H1 (cell line): ENCODE results near the gene TBC1D22A. TPM values are rescaled to one million over a fixed set of nuclear protein-coding genes. Genes with fewer than 3 reads are reported as not detected.

Source experiments
- JUN ChIP-seq: IDR thresholded peaks from 2 replicates; pipeline ENCODE4 v1.6.1; 2011; ENCODE audit warnings: low read depth, mild to moderate bottlenecking, improper control_type of control experiment, low read length
- TAF7 ChIP-seq: optimal IDR thresholded peaks from 2 replicates; pipeline ENCODE3; 2011; ENCODE audit warnings: low read depth, mild to moderate bottlenecking, inconsistent platforms, low read length, moderate library complexity, borderline replicate concordance
- polyA plus RNA-seq, 7 experiments: library from polyadenylated mRNA; depleted of rRNA in 3 of 7; stranded (reverse) in 5 of 7; unstranded in 2 of 7; fragments of >200 nt in 5 of 7; fragments of 200-250 nt in 2 of 7; gene quantifications; 1 replicate in 5 of 7; 2 replicates in 1 of 7; 4 replicates in 1 of 7; pipeline versions ENCODE4 v1.2.1 to v1.2.3, GENCODE V29; 2011 to 2013; ENCODE audit warnings: missing spikeins in 2 of 7, mixed read lengths in 2 of 7
- total RNA-seq: library from RNA; stranded (reverse); fragmentation: NEBNext Ultra II Directional; extraction: Animal tissue kit (Norgen Biotek cat#: 25700); gene quantifications from 2 replicates; pipeline ENCODE4 v1.2.1, GENCODE V29; 2021
- TF ChIP-seq, protein P1 (sequence below): fragments of 300-600 bp; sonication (generic); IDR thresholded peaks from 2 replicates; pipeline ENCODE4 v1.7.1; 2012; ENCODE audit warnings: low read length, moderate library complexity, mild to moderate bottlenecking, inconsistent platforms; ENCODE audit not compliant: insufficient replicate concordance
- TF ChIP-seq, protein P2 (sequence below), 3 experiments: IDR thresholded peaks; 1 replicate in 2 of 3; 2 replicates in 1 of 3; pipeline versions ENCODE4 v1.5.1 to v1.6.1; 2011; ENCODE audit warnings: low read length in 3 of 3, mild to moderate bottlenecking in 3 of 3, inconsistent platforms in 2 of 3, low read depth in 1 of 3, moderate library complexity in 1 of 3; ENCODE audit not compliant: insufficient read depth in 1 of 3; ENCODE audit errors: control extremely low read depth in 1 of 3

TBC1D22A gene
- total and polyA plus RNA-seq, 2 of the 8 experiments (the other 6 are each of a cell fraction or from before 2014, with no cell fraction given), result 11.9 to 18.4 TPM

DNA sequence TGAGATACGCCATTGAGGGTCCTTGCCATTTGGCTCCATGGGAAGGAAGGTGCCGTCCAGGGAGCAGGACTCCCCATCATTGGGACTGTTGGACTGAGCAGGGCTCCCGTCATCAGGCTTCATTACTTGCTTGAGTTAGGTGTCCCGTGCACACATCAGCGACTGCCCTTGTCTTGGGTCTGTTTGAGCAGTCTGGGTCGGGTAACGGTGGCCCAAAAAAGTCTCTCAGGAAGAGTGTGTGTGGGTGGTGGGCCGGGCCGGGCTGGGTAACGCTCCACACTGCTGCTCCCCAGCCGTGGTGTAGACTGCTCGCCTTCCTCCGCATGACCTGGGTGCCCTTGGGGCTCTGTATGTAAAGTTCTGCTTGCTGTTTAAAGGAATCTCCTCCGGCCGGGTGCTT is 293.5 kb downstream of the TBC1D22A start (continued):
- TF ChIP-seq, protein P1, sequence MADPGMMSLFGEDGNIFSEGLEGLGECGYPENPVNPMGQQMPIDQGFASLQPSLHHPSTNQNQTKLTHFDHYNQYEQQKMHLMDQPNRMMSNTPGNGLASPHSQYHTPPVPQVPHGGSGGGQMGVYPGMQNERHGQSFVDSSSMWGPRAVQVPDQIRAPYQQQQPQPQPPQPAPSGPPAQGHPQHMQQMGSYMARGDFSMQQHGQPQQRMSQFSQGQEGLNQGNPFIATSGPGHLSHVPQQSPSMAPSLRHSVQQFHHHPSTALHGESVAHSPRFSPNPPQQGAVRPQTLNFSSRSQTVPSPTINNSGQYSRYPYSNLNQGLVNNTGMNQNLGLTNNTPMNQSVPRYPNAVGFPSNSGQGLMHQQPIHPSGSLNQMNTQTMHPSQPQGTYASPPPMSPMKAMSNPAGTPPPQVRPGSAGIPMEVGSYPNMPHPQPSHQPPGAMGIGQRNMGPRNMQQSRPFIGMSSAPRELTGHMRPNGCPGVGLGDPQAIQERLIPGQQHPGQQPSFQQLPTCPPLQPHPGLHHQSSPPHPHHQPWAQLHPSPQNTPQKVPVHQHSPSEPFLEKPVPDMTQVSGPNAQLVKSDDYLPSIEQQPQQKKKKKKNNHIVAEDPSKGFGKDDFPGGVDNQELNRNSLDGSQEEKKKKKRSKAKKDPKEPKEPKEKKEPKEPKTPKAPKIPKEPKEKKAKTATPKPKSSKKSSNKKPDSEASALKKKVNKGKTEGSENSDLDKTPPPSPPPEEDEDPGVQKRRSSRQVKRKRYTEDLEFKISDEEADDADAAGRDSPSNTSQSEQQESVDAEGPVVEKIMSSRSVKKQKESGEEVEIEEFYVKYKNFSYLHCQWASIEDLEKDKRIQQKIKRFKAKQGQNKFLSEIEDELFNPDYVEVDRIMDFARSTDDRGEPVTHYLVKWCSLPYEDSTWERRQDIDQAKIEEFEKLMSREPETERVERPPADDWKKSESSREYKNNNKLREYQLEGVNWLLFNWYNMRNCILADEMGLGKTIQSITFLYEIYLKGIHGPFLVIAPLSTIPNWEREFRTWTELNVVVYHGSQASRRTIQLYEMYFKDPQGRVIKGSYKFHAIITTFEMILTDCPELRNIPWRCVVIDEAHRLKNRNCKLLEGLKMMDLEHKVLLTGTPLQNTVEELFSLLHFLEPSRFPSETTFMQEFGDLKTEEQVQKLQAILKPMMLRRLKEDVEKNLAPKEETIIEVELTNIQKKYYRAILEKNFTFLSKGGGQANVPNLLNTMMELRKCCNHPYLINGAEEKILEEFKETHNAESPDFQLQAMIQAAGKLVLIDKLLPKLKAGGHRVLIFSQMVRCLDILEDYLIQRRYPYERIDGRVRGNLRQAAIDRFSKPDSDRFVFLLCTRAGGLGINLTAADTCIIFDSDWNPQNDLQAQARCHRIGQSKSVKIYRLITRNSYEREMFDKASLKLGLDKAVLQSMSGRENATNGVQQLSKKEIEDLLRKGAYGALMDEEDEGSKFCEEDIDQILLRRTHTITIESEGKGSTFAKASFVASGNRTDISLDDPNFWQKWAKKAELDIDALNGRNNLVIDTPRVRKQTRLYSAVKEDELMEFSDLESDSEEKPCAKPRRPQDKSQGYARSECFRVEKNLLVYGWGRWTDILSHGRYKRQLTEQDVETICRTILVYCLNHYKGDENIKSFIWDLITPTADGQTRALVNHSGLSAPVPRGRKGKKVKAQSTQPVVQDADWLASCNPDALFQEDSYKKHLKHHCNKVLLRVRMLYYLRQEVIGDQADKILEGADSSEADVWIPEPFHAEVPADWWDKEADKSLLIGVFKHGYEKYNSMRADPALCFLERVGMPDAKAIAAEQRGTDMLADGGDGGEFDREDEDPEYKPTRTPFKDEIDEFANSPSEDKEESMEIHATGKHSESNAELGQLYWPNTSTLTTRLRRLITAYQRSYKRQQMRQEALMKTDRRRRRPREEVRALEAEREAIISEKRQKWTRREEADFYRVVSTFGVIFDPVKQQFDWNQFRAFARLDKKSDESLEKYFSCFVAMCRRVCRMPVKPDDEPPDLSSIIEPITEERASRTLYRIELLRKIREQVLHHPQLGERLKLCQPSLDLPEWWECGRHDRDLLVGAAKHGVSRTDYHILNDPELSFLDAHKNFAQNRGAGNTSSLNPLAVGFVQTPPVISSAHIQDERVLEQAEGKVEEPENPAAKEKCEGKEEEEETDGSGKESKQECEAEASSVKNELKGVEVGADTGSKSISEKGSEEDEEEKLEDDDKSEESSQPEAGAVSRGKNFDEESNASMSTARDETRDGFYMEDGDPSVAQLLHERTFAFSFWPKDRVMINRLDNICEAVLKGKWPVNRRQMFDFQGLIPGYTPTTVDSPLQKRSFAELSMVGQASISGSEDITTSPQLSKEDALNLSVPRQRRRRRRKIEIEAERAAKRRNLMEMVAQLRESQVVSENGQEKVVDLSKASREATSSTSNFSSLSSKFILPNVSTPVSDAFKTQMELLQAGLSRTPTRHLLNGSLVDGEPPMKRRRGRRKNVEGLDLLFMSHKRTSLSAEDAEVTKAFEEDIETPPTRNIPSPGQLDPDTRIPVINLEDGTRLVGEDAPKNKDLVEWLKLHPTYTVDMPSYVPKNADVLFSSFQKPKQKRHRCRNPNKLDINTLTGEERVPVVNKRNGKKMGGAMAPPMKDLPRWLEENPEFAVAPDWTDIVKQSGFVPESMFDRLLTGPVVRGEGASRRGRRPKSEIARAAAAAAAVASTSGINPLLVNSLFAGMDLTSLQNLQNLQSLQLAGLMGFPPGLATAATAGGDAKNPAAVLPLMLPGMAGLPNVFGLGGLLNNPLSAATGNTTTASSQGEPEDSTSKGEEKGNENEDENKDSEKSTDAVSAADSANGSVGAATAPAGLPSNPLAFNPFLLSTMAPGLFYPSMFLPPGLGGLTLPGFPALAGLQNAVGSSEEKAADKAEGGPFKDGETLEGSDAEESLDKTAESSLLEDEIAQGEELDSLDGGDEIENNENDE, result no peak
- TF ChIP-seq, protein P2, sequence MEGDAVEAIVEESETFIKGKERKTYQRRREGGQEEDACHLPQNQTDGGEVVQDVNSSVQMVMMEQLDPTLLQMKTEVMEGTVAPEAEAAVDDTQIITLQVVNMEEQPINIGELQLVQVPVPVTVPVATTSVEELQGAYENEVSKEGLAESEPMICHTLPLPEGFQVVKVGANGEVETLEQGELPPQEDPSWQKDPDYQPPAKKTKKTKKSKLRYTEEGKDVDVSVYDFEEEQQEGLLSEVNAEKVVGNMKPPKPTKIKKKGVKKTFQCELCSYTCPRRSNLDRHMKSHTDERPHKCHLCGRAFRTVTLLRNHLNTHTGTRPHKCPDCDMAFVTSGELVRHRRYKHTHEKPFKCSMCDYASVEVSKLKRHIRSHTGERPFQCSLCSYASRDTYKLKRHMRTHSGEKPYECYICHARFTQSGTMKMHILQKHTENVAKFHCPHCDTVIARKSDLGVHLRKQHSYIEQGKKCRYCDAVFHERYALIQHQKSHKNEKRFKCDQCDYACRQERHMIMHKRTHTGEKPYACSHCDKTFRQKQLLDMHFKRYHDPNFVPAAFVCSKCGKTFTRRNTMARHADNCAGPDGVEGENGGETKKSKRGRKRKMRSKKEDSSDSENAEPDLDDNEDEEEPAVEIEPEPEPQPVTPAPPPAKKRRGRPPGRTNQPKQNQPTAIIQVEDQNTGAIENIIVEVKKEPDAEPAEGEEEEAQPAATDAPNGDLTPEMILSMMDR (IDR thresholded peaks at IDR 0.05; ENCODE audit: control extremely low read depth in 1 of 3, insufficient read depth in 1 of 3, low read depth in 1 of 3, low read length in 3 of 3), result no peak
- TF ChIP-seq JUN (no peak), TAF7 (no peak)
